GM21390 (cell line): ENCODE data around the gene ARPC2.

Experiments
- ATAC-seq: cut with Tn5 transposase; IDR thresholded peaks from one replicate; pipeline ENCODE4 v1.9.1; 2021; ENCODE audit not compliant: unreplicated experiment

ARPC2 gene

DNA sequence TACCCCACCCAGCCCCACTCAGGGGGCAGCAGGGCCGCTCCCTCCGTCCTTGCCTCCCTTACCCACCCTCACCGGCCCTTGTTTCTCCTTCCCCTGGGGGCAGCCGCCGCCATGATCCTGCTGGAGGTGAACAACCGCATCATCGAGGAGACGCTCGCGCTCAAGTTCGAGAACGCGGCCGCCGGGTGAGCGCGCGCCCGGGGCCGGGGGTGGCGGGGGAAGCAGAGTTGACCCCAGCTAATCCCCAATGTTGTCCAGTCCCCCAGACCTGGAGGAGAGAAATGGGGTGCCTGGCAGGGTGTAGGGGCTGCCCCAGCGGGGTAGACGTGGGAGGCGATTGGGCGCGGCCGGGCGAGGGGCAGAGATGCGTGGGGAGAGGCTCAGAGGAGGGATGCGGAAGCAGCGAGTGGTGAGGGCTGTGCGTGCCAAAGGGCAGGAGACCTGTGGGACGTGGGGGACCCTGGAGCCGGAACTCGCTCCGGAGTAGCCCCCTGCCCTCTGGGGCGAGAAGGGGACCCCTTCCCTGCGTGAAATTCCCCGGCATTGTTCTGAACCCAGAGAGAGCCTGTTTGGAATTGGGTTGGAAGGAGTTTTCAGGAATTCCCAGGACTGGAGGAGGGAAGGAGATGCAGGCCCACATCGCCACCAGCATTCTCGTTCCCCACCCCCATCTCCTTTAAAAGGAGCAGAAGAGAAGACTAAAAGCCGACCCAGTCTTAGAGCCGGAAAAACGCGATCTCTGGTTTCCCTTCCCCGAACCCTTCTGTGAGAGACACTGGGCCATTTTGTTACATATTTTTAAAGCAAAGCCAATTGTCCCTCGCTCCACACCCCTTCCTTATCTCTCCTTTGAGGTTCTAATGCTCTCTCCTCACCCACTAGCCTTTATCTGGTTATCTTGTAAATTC is 625 bp downstream of the ARPC2 start:
- peak; percentile 36 for ATAC-seq

DNA sequence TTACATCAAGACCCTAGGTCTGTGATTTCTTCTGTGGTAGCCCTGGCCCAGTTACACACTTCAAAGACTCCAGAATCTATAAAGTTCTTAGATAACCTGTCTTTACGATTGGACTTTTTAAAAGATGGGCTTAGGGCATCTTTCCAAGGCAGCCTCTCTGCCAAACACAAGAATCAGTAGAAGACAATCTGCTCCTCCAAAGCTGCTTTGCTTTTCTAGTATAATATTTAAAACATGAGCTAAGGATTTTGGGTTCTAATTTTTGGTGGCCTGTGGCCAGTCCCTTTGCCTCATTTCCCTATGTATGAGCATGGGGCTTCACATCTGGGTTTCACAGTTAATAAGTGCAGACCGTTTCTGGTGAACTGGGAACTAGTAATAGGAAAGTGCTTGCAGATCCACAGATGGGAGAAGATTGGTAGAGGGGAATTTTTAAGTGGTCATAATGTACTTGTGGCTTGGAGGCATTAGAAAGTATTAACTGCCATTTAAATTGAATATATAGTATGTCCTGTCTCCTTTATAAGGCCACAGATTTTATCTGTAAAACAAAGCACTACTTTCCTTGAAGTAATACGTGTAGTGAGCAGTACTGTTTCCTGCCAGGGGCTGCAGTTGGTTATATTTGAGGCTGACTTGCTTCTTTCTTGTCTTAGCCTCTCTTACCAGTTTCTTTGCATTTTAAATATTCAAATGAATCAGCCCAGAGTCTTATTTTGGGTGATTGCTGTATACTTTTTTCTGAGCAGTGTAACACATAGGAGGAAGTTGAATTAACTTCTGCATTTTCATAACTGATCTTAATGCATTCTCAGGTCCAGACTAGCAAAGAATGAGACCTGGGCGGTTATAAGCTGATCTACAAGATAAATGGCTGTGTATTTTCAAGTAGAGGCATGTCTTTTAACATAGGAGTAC is 1.5 kb downstream of the ARPC2 start:
- ATAC-seq, result peak; percentile 44

DNA sequence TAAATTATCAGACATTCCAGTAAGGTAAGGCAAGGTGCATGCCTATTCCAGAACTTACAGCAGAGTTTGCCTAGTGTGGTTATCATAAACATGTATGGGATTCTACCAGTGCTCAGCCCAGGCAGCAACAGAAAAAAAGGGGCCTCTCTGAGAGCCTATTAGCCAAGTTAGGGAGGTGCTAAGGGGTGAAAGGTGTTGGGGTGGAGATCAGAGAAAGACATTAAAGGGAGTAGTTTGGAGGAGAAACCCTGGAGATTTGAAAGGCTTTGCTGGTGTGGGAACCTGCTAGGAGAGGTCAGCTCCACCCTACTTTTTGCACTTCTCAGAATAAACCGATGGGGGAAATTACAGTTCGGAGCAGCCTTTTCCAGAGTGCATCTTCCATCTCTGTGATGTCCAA is 2.9 kb downstream of the ARPC2 start:
- no peak for ATAC-seq

DNA sequence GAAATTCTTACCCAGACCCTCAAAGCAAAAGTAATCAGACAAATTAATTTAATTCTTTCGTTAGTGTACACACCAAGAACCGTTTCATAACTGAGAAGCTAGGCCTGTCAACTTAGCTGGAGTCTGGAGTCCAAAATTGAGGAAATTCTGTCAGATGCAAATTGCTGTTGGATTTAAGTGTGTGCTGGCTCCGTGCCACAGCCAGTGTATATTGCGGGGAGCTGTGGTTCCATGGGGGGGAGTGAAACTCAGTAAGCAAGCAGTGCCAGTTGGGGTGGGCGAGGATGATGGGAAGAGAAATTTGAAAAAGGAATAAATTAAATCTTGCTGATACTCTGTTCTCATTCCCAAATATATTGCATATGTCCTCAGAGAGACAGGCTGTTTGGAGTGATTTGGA is 4.0 kb downstream of the ARPC2 start:
- ATAC-seq, result no peak

DNA sequence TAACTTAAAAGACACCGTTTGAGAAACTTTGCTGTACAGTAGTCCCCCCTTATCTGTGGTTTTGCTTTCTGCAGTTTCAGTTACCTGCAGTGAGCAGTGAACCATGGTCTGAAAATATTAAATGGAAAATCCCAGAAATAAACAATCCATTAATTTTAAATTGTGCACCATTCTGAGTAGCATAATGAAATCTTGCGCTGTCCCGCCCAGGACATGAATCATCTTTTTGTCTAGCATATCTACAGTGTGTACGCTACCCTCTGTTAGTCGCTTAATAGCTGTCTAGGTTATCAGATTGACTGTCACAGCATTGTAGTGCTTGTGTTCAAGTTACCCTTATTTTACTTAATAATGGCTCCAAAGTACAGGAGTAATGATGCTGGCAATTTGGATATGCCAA is 6.1 kb downstream of the ARPC2 start:
- no peak for ATAC-seq

DNA sequence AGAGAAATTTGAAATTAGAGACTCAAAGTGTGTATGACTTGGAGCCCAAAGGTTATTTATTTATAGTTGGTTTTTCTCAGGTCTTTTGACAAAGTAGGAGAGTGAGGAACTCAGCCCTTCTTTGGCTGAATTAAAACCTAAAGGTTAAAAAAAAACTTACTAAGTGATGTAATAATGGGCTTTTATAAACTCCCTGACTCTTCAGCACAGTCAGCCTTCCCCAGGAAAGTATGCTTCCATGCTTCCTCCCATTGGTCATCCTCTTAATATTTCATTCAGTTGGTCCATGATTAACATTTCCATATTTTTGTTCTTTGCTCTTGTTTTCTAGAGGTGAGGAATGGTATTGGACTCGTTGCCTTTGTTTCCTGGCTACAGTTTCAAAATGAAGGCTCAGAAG is 7.2 kb downstream of the ARPC2 start:
- no peak for ATAC-seq

DNA sequence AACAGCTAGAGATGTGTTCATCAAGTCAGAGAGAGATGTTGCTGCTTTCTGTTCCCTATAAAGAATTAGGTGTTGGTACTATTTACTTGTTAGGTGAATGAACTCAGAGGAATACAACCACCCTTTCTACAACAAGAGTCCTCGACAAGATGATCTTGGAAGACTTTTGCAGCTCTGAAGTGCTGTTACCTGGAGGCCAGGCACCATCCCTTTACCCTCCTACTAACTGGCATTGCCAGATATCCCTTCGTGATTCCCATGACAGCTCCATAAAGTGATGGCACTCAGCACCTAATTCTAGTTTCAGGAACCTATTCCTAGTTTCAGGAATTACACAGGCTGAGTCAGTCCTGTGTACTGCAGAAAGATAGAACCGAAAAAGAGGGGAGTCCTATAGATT is 9.9 kb downstream of the ARPC2 start:
- ATAC-seq, result no peak

DNA sequence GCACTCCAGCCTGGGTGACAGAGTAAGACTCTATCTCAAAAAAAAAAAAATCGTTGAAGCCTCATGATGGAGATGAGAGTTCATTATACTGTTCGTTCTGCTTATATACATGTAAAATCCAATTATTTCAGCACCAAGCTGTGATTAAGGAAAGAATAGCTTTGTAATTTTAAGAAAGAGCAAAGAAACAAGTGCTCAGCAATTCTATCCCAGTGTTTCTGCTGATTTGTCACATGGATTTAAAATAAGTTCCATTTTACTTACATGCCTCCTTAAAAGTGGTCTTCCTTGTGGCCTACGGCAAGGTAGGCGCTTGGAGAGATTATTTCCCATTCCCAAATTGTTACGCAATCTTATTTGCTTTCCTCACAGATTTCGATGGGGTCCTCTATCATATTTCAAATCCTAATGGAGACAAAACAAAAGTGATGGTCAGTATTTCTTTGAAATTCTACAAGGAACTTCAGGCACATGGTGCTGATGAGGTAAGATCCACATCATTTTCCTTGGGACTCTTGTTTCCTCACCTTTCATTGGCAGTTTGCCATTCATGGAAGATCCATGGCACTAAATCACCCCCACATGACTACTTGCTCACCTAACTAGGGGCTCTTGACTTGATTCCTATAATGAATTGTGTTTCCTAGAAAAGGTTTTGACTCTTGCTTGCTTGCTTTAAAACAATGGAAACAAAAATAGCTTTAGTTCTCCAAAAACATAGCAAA is 11.5 kb downstream of the ARPC2 start:
- no peak for ATAC-seq

DNA sequence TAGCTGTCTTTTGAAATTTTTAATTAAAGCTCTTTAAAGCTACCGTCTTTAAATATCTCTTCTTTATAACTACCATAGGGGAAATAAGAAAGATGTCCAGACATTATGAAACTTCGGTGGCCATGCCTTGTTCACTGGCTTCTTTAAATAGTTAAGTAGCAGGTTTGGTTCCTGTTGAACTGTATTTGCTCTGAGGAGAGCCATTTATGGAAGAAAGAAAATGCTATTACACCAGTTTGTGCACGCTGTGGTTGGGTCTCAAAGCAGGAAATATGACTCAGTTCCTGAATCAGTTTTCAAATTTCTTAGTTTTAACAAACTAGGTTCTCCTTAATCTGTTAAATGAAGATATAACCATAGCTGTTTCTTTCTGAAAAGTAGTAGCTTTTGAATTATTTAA is 12.2 kb downstream of the ARPC2 start:
- ATAC-seq, result peak; percentile 85

DNA sequence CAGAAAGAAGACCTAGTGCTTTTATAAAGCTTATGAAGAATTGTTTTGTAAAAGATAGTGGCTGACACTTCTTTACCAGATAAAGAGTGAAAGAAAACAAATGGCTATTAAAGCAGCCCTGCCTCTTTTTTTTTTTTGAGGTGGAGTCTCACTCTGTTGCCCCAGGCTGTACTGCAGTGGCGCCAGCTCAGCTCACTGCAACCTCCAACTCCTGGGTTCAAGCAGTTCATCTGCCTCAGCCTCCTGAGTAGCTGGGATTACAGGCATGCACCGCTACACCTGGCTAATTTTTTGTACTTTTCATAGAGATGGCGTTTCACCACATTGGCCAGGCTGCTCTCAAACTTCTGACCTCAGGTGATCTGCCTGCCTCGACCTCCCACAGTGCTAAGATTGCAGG is 12.9 kb downstream of the ARPC2 start:
- ATAC-seq, result no peak

DNA sequence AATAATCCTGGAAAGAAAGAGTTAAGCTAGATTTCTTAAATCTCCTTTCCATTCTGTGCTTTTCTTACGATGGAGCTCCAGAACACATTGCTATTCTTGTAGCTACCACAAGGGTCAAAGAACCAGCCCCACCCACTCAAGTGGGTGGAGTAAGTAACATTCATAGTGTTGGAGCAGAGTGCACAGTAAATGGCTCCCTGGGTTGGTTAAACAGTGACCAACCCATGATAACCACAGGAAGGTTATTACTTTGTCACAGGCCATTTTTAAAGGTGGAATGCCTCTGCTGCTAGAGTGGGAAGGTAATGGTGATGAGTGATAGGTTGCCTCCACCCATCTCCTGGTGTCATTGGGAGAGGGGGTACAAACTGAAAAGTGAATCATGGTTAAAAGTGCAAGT is 13.9 kb downstream of the ARPC2 start:
- peak; percentile 55 for ATAC-seq

DNA sequence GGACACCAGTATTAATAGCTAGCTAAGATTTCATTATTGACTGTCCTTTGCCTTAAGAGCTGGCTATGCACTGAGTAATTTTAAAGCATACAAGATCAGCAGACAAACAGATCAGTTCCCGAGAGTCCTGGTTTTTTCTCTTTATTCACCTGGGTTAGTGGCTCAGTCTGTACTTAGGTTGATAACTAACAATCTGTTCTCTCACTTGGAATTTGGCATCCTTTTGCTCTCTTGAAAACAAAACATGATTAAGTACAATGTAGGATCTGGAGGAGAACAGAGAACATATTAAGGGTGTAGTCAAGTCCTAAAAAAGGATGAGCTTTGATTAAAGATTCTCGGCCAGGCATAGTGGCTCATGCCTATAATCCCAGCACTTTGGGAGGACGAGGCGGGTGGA is 16.6 kb downstream of the ARPC2 start:
- no peak for ATAC-seq

DNA sequence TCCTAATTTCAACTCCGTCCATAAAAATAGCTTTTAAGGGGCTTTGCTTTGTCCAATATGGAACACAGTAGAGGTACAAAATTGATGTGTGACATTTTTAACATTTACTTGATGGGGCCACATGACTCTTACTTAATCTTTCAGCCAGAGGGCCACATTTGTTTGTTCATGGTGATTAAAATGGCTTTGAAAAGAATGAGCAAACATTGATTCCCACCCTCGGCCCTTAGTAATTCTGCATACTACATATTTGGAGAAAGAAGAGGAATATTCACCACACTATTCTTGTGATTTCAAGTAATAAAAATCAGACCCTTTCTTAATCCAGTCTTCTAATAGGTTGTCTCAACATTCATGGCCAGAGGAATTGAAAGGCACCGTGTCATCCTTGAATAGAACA is 17.5 kb downstream of the ARPC2 start:
- ATAC-seq, result no peak

DNA sequence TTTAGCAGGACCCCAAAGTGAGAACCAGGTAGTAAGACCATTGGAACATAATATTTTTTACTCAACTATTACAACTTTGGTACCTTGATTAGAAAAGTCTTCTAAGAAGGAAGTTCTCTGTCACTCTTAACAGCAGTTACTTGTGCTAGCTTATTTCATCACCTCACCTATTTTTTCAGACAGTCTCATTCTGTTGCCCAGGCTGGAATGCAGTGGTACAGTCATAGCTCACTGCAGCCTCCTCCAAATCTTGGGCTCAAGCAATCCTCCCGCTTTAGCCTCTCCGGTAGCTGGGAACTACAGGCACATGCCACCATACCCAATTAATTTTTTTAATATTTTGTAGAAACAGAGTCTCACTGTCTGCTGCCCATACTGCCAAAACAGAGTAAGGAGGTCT is 18.0 kb downstream of the ARPC2 start:
- ATAC-seq, result no peak

DNA sequence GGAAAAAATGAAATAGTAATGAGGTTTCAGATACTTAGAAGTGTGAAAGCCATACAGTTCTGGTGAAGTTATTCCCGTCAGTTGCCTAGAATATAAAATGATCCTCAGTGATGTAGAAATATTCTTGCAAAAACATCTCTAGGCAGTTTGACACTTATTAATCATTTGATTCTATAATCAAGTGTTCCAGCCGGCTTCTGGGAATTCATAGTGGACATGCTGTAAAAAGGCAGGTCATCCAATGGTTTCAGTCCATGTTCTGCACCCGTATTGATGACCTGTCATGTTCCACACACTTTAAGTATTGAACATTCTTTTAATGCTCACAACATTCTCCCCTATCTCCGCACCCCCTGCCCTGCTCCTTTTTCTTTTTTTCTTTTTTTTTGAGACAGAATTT is 19.8 kb downstream of the ARPC2 start:
- no peak for ATAC-seq

DNA sequence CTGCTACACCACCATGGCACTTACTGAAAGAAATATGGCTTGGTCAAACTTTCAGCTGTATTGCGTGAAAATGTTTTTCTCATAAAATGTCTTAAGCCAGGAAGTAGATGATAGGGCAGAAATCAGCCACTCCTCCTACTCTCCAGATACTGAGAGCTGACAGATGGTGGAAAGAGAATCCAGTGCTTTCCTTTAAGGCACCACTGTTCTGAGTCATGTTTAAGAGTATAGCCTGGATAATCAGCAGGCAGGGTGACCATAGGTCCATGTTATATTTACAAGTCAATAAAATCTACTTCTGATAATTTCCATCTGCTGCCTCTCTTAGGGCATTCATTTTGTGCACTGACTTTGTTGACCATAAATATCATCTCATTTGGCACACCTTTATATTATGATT is 21.9 kb downstream of the ARPC2 start:
- ATAC-seq, result no peak

DNA sequence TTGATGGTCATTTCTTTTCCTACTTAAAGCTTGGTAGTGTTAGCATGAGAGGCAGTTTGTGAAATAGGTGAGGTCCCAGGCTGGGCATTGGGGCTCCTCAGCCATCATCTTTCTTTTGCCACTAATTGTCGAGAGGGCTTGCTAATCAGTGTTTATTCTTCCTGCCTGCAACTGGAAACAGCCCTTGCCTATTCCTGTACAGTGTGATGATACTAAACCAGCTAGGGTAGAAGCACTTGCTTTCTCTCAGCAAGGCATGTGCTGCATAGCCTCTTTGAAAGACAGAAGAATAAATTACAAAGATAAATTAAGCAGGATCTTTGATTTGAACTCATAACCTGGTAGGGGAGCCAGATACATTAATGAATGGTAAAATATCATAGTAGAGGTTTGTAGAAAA is 27.2 kb downstream of the ARPC2 start:
- no peak for ATAC-seq

DNA sequence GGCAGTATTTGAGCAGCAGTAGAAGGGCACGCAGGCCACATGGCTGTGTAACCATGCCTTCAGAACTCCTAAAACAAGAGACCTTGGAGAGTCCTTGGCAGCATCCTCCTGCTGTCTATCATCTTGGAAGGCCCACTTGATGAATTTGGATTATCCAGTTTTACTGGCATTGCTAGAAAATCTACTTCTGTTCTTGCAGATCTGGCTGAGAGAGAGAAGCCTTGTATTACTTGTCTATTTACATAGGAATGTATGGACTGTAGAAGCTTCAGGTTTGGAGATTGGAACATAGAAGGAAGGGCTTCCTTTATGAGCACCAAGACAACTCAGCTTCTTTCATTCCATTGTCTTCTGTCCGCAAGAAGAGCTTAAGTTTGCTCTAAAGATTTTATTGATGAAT is 27.7 kb downstream of the ARPC2 start:
- no peak for ATAC-seq

DNA sequence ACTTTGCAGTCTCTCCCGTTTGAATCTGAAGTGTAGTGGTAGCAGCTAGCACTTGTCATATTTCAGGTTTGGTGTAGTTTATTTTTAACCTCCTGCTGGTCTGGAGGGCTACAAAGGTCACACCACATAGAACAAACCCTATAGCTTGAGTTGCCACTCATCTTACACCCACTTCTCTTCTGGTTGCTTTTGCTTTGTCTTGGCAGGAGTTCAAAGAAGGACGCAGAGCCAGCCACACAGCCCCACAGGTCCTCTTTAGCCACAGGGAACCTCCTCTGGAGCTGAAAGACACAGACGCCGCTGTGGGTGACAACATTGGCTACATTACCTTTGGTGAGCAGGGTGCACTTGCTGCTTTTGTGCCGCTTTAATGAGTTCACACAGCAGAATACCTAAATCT is 28.2 kb downstream of the ARPC2 start:
- no peak for ATAC-seq

DNA sequence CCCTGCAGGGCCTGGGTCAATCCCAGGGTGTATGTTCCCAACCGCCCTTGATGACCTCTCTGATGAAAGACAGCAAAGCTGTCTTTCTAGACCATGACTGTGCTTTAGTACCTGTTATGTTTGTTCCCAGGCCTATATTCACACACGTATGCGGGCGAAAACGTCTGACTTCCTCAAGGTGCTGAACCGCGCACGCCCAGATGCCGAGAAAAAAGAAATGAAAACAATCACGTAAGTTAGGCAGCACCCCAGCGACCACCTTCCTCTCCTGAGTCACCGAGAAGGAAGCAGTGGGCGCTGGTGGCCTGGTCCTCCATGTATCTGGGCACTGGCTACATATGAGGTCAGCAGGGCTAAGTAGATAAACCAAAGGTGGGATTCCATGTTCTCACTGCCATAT is 32.7 kb downstream of the ARPC2 start:
- no peak for ATAC-seq

DNA sequence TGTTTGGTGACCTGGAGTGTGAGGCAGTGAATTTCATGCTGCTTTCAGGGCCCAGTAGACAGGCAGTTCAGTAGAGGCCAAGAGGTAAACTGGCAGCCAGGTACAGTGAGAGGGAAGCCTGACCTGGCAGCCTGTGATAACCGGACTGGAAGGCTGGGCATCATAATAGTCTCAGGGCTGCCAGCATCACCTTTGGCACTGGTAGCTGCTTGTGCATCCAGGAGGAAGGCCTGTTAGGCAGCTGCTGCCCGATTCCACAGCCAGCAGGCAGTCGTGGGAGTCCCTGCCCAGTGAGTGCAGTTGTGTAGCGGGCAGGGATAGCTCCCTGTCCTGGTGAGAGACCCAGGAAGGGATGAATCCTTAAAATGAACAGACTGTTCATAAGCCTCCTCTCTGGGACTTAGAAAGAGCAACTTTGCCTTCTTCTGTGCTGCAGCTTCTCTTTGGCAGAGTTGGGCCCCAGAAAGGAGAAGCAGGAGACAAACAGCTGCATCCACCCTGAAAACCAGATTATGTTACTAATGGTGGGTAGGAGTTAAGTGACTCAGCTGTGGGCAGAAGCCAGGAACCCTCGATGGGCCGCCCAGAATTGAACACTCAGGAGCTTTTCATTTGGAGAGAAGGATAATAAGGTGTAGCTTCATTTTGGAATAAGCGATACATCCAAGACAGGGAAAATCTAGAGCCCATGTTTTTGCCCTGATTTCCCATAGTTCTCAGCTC is 35.7 kb downstream of the ARPC2 start:
- no peak for ATAC-seq
